Karpas-422 (cell line): ENCODE measurements around the gene TBC1D1. TPM values are rescaled to one million over a fixed set of nuclear protein-coding genes. Genes with fewer than 3 reads are reported as not detected.

Source experiments
- DNase-seq: peaks from one replicate; pipeline ENCODE4 v3.0.0-alpha.2; 2015
- H2AFZ ChIP-seq: fragments of 200-600 bp; sonication (generic); 2 replicates; pipeline ENCODE4 v1.6.1; 2014; ENCODE audit warnings: antibody characterized with exemption, low read length, mixed read lengths
- H3K27ac ChIP-seq: fragments of 200-600 bp; sonication (generic); 2 replicates; pipeline ENCODE4 v1.5.1; 2014; ENCODE audit warnings: mild to moderate bottlenecking, low read length, moderate library complexity
- H3K27me3 ChIP-seq: fragments of 200-600 bp; sonication (generic); 2 replicates; pipeline ENCODE4 v1.6.1; 2014; ENCODE audit warnings: low read length, mixed read lengths
- H3K36me3 ChIP-seq: fragments of 200-600 bp; sonication (generic); 2 replicates; pipeline ENCODE4 v1.6.1; 2014; ENCODE audit warnings: low read length, mixed read lengths; ENCODE audit not compliant: insufficient read depth
- H3K4me1 ChIP-seq: fragments of 200-600 bp; sonication (generic); 2 replicates; pipeline ENCODE4 v1.6.1; 2014; ENCODE audit warnings: mild to moderate bottlenecking, low read length, mixed read lengths
- H3K4me2 ChIP-seq: fragments of 200-600 bp; sonication (generic); 2 replicates; pipeline ENCODE4 v1.6.1; 2014; ENCODE audit warnings: low read length, low read depth, mild to moderate bottlenecking; ENCODE audit not compliant: poor library complexity, severe bottlenecking
- H3K4me3 ChIP-seq: fragments of 200-600 bp; sonication (generic); 2 replicates; pipeline ENCODE4 v1.5.1; 2014; ENCODE audit warnings: mild to moderate bottlenecking, antibody characterized with exemption, low read length, mixed read lengths
- H3K79me2 ChIP-seq: fragments of 200-600 bp; sonication (generic); 2 replicates; pipeline ENCODE4 v1.6.1; 2014; ENCODE audit warnings: mild to moderate bottlenecking, low read length, mixed read lengths
- H3K9ac ChIP-seq: fragments of 200-600 bp; sonication (generic); 2 replicates; pipeline ENCODE4 v1.6.0; 2014; ENCODE audit warnings: low read length
- H3K9me2 ChIP-seq: fragments of 200-600 bp; sonication (generic), shearing (Covaris generic); replicated peaks from 2 replicates; pipeline ENCODE4 v1.6.0; 2014; ENCODE audit warnings: mild to moderate bottlenecking, low read length, moderate library complexity; ENCODE audit not compliant: insufficient read depth
- H3K9me3 ChIP-seq: fragments of 300-700, 200-600 bp; sonication (generic); 2 replicates; pipeline ENCODE4 v1.6.1; 2014; ENCODE audit warnings: low read length, mixed read lengths
- H4K20me1 ChIP-seq: fragments of 200-600 bp; sonication (generic); 2 replicates; pipeline ENCODE4 v1.6.1; 2014; ENCODE audit warnings: mild to moderate bottlenecking, antibody characterized with exemption, low read length, low read depth; ENCODE audit not compliant: insufficient read depth
- total RNA-seq: library from RNA; depleted of rRNA; stranded (reverse); fragments of >200 nt; shearing (Covaris generic); gene quantifications from 2 replicates; pipeline ENCODE4 v1.2.3, GENCODE V29; 2014; ENCODE audit warnings: low replicate concordance

The TBC1D1 gene
- total RNA-seq, 1 experiment from 2014 or later, result 30.5 TPM

- H3K36me3 ChIP-seq, result no peaks in the 10 kb centered on the region
- H2AFZ ChIP-seq, result no peak overlapping the region
- H3K9me2 ChIP-seq, result no peaks in the 10 kb centered on the region
- no peak for DNase-seq
- H3K9ac ChIP-seq, result no peak overlapping the region
- no peaks in the 10 kb centered on the region for H3K9me3 ChIP-seq
- no peak overlapping the region for H3K4me3 ChIP-seq
- H3K27ac ChIP-seq, result no peak overlapping the region
- H3K27me3 ChIP-seq, result no peaks in the 10 kb centered on the region
- no peaks in the 10 kb centered on the region for H3K79me2 ChIP-seq
- H4K20me1 ChIP-seq, result no peaks in the 10 kb centered on the region
- H3K4me2 ChIP-seq, result no peak overlapping the region
- H3K4me1 ChIP-seq, result peaks cover 4% of the 10 kb centered on the region; the same call in 1 of the 2 replicates
Measured at GRCh38 chr4:38025665-38026064, 134.8 kb downstream of the TBC1D1 start.

GRCh38 chr4:38026158-38026740 is 135.4 kb downstream of the TBC1D1 start:
- H3K4me1 ChIP-seq, result peaks cover 4% of the 10 kb centered on the region; the same call in 1 of the 2 replicates
- H3K27ac ChIP-seq, result no peak overlapping the region
- no peaks in the 10 kb centered on the region for H3K27me3 ChIP-seq
- no peak overlapping the region for H3K4me2 ChIP-seq
- no peak overlapping the region for H2AFZ ChIP-seq
- H3K9ac ChIP-seq, result no peak overlapping the region
- H3K9me2 ChIP-seq, result no peaks in the 10 kb centered on the region
- no peaks in the 10 kb centered on the region for H3K9me3 ChIP-seq
- H3K79me2 ChIP-seq, result no peaks in the 10 kb centered on the region
- no peak overlapping the region for H3K4me3 ChIP-seq
- no peaks in the 10 kb centered on the region for H3K36me3 ChIP-seq
- no peak for DNase-seq
- no peaks in the 10 kb centered on the region for H4K20me1 ChIP-seq

- no peak overlapping the region for H3K9ac ChIP-seq
- H3K4me1 ChIP-seq, result peaks cover 4% of the 10 kb centered on the region; the same call in 1 of the 2 replicates
- no peaks in the 10 kb centered on the region for H3K36me3 ChIP-seq
- no peaks in the 10 kb centered on the region for H4K20me1 ChIP-seq
- no peaks in the 10 kb centered on the region for H3K79me2 ChIP-seq
- H3K9me2 ChIP-seq, result no peaks in the 10 kb centered on the region
- no peak overlapping the region for H3K4me3 ChIP-seq
- H3K9me3 ChIP-seq, result no peaks in the 10 kb centered on the region
- H3K4me2 ChIP-seq, result no peak overlapping the region
- no peak for DNase-seq
- no peak overlapping the region for H3K27ac ChIP-seq
- no peak overlapping the region for H2AFZ ChIP-seq
- H3K27me3 ChIP-seq, result no peaks in the 10 kb centered on the region
Measured at GRCh38 chr4:38030023-38030422, 139.1 kb downstream of the TBC1D1 start.

GRCh38 chr4:38034986-38035882 is 144.3 kb downstream of the TBC1D1 start:
- Histone ChIP-seq H3K79me2 (no peaks in the 10 kb centered on the region; the same call in 1 of the 2 replicates), H3K4me2 (no peak overlapping the region), H3K27me3 (no peaks in the 10 kb centered on the region), H3K9ac (no peak overlapping the region), H3K9me3 (no peaks in the 10 kb centered on the region), H4K20me1 (no peaks in the 10 kb centered on the region), H3K9me2 (no peaks in the 10 kb centered on the region), H3K4me3 (no peak overlapping the region), H3K27ac (no peak overlapping the region), H2AFZ (no peak overlapping the region), H3K36me3 (no peaks in the 10 kb centered on the region), H3K4me1 (no peaks in the 10 kb centered on the region)
- peak; percentile 89 for DNase-seq

- H3K4me2 ChIP-seq, result no peak overlapping the region
- H3K79me2 ChIP-seq, result no peaks in the 10 kb centered on the region; the same call in 1 of the 2 replicates
- H3K4me3 ChIP-seq, result no peak overlapping the region
- no peaks in the 10 kb centered on the region for H3K27me3 ChIP-seq
- no peaks in the 10 kb centered on the region for H3K9me2 ChIP-seq
- H4K20me1 ChIP-seq, result no peaks in the 10 kb centered on the region
- H2AFZ ChIP-seq, result no peak overlapping the region
- H3K27ac ChIP-seq, result no peak overlapping the region
- no peaks in the 10 kb centered on the region for H3K9me3 ChIP-seq
- H3K9ac ChIP-seq, result no peak overlapping the region
- H3K4me1 ChIP-seq, result no peaks in the 10 kb centered on the region
- no peak for DNase-seq
- no peaks in the 10 kb centered on the region for H3K36me3 ChIP-seq
Measured at GRCh38 chr4:38036548-38036947, 145.7 kb downstream of the TBC1D1 start.

- no peaks in the 10 kb centered on the region for H3K9me3 ChIP-seq
- H3K27ac ChIP-seq, result no peak overlapping the region
- H3K9ac ChIP-seq, result no peak overlapping the region
- DNase-seq, result no peak
- no peaks in the 10 kb centered on the region for H3K27me3 ChIP-seq
- no peaks in the 10 kb centered on the region; the same call in 1 of the 2 replicates for H3K79me2 ChIP-seq
- no peak overlapping the region for H3K4me2 ChIP-seq
- no peak overlapping the region for H2AFZ ChIP-seq
- H4K20me1 ChIP-seq, result no peaks in the 10 kb centered on the region
- no peak overlapping the region for H3K4me3 ChIP-seq
- H3K4me1 ChIP-seq, result no peaks in the 10 kb centered on the region
- H3K9me2 ChIP-seq, result no peaks in the 10 kb centered on the region
- no peaks in the 10 kb centered on the region for H3K36me3 ChIP-seq
Measured at GRCh38 chr4:38037612-38038011, 146.7 kb downstream of the TBC1D1 start.

GRCh38 chr4:38040619-38041018 is 149.7 kb downstream of the TBC1D1 start:
- no peaks in the 10 kb centered on the region; the same call in 1 of the 2 replicates for H3K79me2 ChIP-seq
- H4K20me1 ChIP-seq, result no peaks in the 10 kb centered on the region
- no peaks in the 10 kb centered on the region; the same call in 1 of the 2 replicates for H3K36me3 ChIP-seq
- no peak overlapping the region for H3K27ac ChIP-seq
- H2AFZ ChIP-seq, result no peak overlapping the region
- H3K9me3 ChIP-seq, result no peaks in the 10 kb centered on the region
- no peaks in the 10 kb centered on the region for H3K9me2 ChIP-seq
- no peak overlapping the region for H3K4me2 ChIP-seq
- H3K9ac ChIP-seq, result no peak overlapping the region
- H3K27me3 ChIP-seq, result no peaks in the 10 kb centered on the region
- H3K4me1 ChIP-seq, result no peaks in the 10 kb centered on the region
- no peak overlapping the region for H3K4me3 ChIP-seq
- no peak for DNase-seq

- H3K79me2 ChIP-seq, result no peaks in the 10 kb centered on the region
- peaks cover 10% of the 10 kb centered on the region for H3K4me1 ChIP-seq
- no peaks in the 10 kb centered on the region for H4K20me1 ChIP-seq
- H3K9me2 ChIP-seq, result no peaks in the 10 kb centered on the region
- H3K27me3 ChIP-seq, result no peaks in the 10 kb centered on the region
- no peak overlapping the region for H2AFZ ChIP-seq
- no peak for DNase-seq
- no peak overlapping the region for H3K4me2 ChIP-seq
- H3K4me3 ChIP-seq, result no peak overlapping the region
- no peak overlapping the region for H3K9ac ChIP-seq
- H3K36me3 ChIP-seq, result no peaks in the 10 kb centered on the region; the same call in 1 of the 2 replicates
- H3K9me3 ChIP-seq, result no peaks in the 10 kb centered on the region
- H3K27ac ChIP-seq, result no peak overlapping the region
Measured at GRCh38 chr4:38044060-38044459, 153.2 kb downstream of the TBC1D1 start.
